Stimulated activated CD8-positive, alpha-beta memory T cell treated with anti-CD3 and anti-CD28 coated beads, Interleukin-2, amount 100 ng/mL, for 48 hours (primary cell): Measurements from ENCODE around the gene RSPO1.
"Not testable (repeated sequence)": the region's sequence is repeated elsewhere in the genome, so short reads cannot be mapped to it uniquely, and the experiment has no call there.

Experiments used
- DNase-seq, 2 donors: peaks; one replicate each; pipeline ENCODE4 v3.0.0-alpha.2; 2020; ENCODE audit warnings: low read depth in 2 of 2

The RSPO1 gene

DNA sequence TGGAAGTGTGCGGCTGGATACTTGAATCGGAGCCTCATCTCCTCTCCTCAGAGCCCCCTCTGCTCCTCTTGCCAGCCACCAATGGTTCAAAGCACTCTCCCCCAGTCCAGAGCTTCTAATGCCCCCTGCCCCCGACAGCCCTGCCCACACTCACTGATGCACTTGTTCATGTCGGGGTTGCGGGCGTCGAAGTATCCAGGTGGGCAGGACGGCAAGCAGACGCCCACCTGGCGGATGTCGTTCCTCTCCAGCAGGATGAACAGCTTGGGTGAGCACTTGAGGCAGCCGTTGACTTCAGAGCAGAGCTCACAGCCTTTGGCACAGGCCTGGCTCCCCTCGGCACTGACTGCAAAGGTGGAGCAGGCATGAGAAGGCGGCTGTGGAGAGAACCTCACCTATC is 18.4 kb downstream of the RSPO1 start:
- no peak for DNase-seq

DNA sequence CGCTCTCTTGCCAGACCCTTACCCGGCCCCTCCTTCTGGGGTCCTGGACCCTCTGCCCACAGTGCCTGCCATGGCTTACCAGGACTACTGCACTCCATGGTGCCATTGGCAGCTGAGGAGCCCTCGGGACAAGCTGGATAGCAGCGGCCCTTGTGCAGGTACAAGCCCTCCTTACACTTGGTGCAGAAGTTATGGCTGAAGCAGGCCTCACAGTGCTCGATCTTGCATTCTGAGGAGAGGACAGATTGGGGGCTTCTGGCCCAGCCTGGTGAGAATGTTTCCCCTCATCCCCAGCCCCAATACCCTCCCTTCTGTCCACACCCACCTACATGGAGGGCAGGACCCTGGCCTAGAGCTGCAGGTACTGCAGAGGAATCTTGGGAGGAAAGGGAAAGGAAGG is 20.6 kb downstream of the RSPO1 start:
- no peak for DNase-seq

- no peak for DNase-seq
Measured at GRCh38 chr1:37612186-37612585, 22.5 kb downstream of the RSPO1 start.

DNA sequence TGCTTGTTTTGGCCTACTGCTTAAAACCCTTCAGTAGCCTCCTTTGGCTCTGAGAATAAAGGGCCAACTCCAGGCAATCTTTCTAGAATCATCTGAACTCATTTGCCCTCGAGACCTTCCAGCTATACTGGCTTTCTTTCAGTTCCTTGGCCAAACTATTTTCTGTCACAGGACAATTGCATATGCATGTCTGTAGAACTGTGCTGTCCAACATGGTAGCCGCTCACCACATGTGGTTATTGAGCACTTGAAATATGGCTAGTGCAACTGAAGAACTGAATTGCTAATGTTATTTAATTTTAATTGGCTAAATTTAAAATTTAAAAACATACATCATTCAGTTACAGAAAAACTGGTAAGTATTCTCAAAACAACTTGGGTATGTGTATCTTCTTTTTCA is 24.7 kb downstream of the RSPO1 start:
- DNase-seq: no peak

GRCh38 chr1:37609002-37609401 is 25.7 kb downstream of the RSPO1 start:
- no peak for DNase-seq

DNA sequence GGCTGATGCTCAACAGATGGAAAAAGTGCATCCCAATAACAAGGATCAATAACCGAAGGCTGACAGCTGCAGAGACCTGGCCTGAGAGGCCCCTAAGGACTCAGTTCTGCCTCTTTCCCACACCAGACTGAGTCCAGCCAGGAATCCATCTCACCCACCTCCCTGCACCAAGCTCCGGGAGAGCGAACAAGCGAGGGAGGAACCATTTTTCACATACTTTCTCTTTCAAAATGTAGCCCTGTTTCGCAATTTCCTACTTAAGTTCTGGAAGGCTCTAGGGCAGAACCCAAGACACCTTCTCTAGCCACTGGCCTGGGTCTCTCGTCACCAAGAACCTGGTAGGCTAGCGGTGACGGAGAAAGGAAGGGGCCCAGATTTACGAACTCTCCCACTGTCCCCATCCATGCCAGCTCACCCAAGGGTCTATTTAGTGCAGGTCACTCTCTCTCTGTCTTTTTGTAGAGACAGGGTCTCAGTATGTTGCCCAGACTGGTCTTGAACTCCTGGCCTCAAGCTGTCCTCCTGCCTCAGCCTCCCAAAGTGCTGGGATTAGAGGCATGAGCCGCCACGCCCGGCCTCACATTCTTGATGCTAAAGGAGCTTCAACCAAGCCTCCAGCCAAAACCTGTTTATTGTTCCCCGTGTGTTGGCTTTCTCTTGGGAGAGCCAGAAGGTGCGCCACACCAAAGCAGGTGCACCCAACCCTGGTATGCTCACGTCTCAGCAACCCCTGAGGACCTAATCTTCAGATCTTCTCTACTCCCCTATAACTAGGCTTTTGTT is 28.0 kb downstream of the RSPO1 start:
- DNase-seq: no peak

DNA sequence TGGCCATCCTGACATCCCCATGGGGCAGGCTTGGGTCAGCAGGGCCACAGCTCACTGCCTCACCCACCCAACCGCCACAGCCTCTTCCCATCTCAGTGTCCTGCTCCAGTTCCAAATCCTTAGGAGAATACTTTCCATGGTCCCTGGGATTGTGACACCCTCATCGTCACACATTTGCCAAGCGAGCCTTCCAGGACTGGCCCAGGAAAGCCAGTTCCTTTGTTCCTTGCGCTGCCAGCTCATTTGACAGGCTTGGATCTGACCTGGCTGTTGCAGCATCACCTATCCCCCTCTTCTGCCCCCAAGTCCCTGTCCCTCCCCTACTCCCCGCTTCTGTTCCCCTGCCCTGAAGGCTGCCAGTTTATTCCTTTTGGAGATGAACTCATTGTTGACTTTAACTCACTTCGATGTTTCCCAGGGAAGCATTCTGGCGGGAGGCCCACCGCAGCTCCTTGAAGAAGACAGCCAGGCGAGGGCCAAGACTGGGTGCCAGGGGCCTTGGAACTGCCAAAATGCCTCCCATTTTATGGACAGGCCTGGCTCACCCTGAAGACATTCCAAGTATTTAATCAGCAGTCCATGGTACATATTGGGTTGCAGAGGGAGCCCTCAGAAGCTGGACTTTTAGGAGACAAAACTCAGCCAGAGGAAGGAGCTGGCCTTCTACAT is 28.8 kb downstream of the RSPO1 start:
- no peak for DNase-seq

DNA sequence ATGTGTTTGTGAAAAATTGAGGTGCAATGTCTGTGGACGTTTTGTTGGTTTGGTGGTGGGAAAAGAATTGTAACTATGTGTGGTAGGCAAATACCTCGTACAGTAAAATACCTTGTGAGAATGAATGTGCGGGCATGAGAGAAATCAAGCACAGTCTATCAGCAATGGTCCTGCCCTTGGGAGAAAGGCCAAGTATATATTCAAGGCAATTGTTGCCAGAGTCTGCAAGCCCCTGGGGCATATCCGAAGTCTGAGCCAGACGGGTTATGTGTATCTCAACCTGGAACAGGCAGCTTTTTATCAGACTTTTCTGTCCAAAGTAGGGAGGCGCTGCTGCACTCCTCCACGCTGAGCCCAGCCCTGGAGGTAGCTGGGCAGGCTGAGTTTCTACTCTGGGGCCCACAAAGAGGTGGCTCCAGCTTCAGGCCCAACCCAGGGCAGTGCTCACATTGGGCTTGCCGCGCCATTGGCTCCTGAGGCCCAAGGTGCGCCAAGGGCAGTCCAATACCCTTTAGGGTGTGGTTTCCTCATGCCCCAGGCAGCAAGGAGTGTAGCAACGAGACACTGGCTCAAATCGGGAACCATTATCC is 29.5 kb downstream of the RSPO1 start:
- DNase-seq: no peak

DNA sequence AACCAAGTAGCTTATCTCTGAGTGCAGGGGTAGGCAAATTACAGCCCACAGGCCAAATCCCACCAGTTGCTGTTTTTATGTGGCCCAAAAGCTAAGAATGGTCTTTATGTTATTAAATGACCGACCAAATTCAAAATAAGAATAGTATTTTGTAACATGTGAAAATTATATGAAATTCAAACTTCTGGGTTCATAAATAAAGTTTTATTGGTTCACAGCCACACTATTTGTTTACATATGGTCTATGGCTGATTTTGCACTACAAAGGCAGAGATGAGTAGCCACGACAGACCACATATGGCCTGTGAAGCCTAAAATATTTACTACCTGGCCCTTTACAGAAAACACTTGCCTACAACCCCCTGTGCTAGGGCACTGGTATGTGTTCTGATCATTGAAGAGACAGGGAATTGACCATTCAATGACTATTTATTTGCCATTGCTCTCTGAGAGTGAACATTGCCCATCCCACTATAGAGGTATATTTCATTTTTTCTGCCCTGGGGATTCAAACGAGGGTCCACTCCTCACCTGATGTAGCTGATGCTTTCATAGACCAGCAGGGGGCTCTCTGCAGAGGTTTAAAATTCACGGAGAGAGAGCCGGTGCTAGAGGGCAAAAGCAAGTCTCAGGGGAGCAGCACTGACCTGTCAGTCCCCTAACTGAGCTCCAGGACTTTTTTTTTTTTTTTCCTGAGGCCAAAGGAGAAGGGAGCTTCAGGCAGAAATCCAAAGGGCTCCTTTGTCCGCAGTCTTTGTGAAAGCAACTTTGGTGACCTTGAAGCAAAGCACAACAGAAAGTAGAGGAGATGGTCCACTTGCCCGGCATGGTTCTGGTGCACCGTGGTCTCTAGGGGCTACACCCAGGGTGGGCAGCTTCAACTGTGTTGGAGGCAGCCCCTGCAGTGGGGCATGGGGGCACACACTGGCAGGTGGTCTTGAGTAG is 31.7 kb downstream of the RSPO1 start:
- peak in 1 of 2 donors; percentile 3 for DNase-seq

GRCh38 chr1:37601441-37601840 is 33.3 kb downstream of the RSPO1 start:
- no peak for DNase-seq

GRCh38 chr1:37599940-37600339 is 34.8 kb downstream of the RSPO1 start:
- no peak for DNase-seq

DNA sequence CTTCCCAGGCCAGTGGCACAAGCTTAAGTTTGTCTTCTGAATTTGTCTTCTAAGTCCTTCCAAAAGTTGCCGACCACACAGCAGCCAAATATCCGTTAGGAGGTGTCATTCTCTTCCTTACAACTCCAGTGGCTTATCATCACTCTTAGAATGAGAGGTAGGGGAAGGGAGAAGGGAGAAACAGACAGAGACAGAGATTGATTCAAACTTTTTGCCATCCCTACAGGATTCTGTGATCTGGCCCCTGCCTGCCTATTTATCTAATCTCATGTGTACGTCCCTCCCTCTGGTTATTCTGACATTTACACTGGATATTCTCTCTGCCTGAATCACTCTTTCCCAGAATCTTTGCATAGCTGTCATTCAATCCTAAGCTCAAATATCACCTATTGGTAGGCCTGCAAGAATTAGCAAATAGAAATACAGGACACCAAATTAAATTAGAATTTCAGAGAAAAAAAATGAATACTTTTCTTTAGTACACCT is 38.5 kb downstream of the RSPO1 start:
- no peak for DNase-seq

DNA sequence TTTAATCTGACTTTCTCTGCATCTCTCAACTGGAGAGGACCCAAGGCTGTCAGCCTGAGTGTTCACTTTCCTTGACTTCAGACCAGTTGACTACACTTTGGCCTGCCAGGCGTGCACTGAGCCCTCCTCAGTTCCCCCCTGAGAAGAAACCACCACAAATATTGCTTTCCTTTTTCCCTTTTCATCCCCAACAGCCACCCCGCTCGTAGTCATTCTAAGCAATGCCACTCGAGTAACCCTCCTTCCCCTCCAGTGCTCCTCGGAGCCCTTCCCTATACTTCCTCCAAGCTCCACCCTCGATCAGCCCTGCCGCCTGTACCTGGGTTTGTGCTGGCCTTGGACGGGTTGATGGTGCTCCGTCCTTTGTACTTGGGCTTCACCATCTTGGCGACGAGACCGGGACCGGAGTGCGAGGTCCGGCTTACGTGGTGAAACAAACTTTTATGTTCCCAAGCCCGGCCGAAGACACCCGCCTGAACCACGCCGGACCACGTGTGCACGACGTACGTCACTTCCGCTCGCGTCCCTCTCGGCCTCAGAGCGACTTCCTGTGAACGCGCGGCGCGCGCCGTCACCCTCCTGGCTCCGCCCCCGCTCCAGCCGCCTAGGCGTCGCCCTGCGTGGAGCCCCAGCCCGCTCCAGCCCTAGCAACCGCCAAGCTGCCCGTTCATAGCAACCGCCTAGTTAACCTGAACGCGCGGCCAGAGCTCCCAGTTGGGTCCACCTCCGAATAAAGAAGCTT is 39.1 kb downstream of the RSPO1 start, which contains the start of gene GNL2:
TSS of gene GNL2 (minus strand) at position 498 of the 742 bp plus-strand sequence. CDS start at position 383, 115 bp downstream.
- peak; percentile 95 to 96 for DNase-seq

DNA sequence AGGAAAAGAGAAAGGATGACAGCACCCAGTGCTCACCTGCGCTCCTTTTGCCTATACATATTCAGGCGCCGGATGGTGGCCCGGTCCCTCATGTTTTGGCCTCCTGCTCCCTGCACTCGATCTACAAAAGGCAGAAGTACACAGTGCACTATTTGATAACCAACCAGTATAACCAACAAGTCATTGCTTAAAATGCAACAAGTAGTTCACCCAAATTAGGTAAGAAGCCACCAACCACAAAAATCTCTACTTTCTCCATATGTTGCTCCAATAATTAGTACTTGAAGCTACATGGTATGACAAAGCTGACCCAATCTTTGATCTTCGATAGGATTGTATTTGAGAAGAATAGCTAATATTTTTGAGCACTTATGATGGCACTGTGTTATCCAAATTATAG is 41.0 kb downstream of the RSPO1 start:
- DNase-seq: no peak

DNA sequence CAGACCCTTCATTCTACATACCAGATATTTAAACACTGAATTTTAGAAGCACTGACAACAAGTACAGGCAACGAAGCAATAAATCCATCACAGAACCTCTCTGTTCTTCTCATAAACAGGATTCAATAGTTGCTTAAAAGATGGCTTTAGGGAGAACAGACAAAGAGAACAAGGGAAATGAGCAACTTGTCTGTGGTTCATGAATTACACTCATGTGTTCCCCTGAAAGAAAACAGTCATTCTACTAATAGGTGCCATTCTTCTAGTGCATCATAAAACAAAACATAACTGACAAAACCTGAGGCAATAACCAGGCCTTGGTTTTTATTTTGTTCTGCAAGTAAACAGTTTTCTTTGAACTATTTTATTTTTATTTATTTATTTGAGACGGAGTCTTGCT is 45.8 kb downstream of the RSPO1 start:
- DNase-seq: no peak

GRCh38 chr1:37584544-37584943 is 50.1 kb downstream of the RSPO1 start:
- DNase-seq: not testable (repeated sequence)

DNA sequence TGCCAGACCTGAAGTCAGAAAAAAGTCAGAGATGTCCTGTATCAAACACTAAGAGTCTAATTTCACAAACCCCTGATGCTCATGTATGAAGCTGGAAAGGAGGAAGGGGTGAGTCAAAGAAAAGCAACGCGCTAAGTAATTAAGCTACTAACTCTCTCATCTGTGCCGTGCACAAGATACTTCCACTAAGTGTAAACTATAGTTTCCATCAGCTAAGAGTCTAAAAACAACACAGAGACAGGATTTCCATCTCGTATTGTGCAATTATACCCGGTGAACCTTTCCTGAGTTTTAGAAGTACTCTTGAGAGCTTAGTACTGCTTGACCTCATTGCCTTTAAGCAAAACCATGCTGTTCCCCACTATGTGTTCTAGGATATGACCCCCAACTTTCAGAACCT is 59.0 kb downstream of the RSPO1 start:
- no peak for DNase-seq

DNA sequence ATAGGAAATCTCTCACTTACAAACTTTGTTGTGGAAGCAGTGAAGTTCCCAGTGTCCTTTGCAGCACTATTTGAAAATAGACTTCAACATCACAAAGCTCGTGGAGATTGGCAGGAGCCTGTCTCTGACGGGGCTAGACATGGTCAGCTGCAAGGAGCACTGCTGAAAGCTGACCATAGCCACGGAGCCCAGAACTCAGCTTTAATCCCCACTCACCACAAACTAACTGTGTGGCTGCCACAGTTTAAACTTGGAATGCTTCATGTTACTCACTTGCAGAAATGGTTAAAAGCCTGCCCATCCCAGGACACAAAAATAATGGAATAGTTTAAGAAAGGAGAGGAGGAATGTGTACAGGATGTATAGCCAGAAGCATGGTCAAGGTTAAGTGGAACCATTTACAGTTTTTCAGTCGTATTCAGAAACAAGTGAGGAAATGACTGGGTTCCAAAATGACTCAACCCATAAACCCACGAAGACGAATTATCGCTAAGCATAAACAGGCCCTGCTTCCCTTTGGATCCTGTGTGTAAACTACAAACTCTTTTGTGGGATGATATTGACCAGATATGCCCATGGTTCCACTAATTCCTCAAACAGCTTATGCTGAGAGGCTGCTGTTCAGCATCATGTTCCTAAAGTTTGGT is 59.7 kb downstream of the RSPO1 start:
- DNase-seq: no peak

DNA sequence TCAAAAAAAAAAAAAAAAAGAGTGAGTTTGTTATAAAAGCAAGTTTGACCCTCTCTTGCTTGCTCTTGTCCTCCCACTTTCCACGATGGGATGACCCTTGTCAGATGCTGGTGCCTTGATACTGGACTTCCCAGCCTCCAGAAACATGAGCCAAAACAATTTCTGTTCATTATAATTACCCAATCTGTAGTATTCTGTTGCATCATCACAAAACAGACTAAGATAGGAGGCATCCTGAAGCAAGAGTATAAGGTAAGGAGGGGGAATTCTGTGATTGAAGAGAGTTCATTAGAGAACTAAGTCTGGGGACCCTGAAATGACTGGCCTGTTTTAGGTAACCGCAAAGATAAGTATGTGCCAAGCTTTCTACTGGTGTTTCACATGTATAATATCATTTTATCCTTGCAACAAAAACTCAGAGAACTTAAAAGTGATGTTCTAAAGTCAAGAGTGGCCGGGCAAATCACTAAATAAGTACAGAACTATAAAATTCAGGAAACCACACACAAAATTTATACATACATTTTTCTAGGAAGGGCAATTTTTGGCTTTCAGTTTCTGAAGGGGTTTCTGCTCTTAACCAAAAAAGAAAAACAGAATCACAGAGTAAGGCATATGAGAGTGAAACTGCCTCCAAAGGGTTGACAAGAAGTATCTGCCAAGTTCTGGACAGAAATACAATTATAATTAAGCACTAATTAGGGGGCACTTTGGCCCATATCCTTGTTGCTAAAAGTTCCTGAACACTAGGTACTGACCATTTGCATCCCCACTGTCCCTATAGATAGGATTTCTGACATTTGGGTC is 64.0 kb downstream of the RSPO1 start:
- DNase-seq: no peak

DNA sequence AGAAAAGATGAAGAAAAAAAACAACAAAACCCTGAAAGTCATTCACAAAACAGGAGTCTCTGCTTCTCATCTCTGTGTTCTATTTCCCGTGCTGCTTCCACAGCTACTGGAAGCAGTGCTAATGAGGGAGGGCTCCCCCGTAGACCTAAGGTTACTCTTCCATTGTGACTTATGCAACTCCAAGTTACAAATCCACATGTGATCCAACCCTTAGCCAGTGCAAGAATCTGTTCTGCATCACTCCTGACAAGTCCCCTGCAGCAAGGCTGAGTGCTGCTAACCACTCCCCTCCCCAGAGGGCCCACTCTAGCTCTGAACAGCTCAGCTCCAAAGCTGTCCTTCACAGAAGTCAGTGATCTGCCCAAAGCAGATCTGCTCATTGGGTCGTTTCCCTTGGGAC is 67.7 kb downstream of the RSPO1 start:
- DNase-seq: no peak
